ENCODE data around the gene KCND2.
"Not testable (repeated sequence)": the region's sequence is repeated elsewhere in the genome, so short reads cannot be mapped to it uniquely, and the experiment has no call there.

The KCND2 gene

GRCh38 chr7:120675076-120675475 is 402.1 kb downstream of the KCND2 start:
- no peaks in the 10 kb centered on the region for H3K4me1 ChIP-seq (ENCODE audit: insufficient read depth, low read length)
- H3K36me3 ChIP-seq (ENCODE audit: insufficient read depth, low read depth, low read length): no peaks in the 10 kb centered on the region

GRCh38 chr7:120677535-120677934 is 404.6 kb downstream of the KCND2 start:
- H3K4me1 ChIP-seq (ENCODE audit: insufficient read depth, low read length): no peaks in the 10 kb centered on the region
- H3K9ac ChIP-seq (ENCODE audit: low read depth, low read length): no peak overlapping the region
- H3K4me3 ChIP-seq (ENCODE audit: low read length): no peak overlapping the region
- no peaks in the 10 kb centered on the region for H3K27me3 ChIP-seq (ENCODE audit: insufficient read depth, low read length)
- no peak overlapping the region for H3K27ac ChIP-seq (ENCODE audit: low read length)
- H3K9me3 ChIP-seq (ENCODE audit: insufficient read depth, low read depth, low read length): no peaks in the 10 kb centered on the region
- H3K36me3 ChIP-seq (ENCODE audit: insufficient read depth, low read depth, low read length): no peaks in the 10 kb centered on the region

More at GRCh38 chr7:120675076-120675475, 402.1 kb downstream of the KCND2 start:
- no peaks in the 10 kb centered on the region for H3K9me3 ChIP-seq (ENCODE audit: insufficient read depth, low read depth, low read length)
- no peaks in the 10 kb centered on the region for H3K27me3 ChIP-seq (ENCODE audit: insufficient read depth, low read length)
- H3K9ac ChIP-seq (ENCODE audit: low read depth, low read length): no peak overlapping the region
- no peak overlapping the region for H3K4me3 ChIP-seq (ENCODE audit: low read length)
- H3K27ac ChIP-seq (ENCODE audit: low read length): no peak overlapping the region

DNA sequence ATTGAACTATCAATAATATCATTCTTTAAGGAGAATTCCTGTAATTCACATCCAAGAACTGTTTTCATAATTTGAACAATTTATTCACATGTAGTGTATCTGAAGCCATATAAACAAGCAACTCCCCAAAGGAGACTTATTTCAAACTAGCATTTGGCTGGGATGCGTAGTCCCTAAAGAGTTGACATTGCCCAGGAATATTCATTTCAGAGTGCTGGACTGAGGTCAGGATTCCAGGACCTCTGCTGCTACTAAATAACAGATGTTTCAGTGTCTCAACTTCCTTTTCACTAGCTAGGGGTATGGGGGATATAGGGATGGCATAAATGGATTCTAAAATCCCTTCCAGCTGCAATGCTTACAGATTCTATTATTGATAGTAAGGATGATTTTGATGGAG is 408.0 kb downstream of the KCND2 start:
- Histone ChIP-seq H3K9ac (ENCODE audit: low read depth, low read length) (no peak overlapping the region), H3K36me3 (ENCODE audit: insufficient read depth, low read depth, low read length) (no peaks in the 10 kb centered on the region), H3K27me3 (ENCODE audit: insufficient read depth, low read length) (no peaks in the 10 kb centered on the region), H3K4me1 (ENCODE audit: insufficient read depth, low read length) (peaks cover 10% of the 10 kb centered on the region), H3K9me3 (ENCODE audit: insufficient read depth, low read depth, low read length) (no peaks in the 10 kb centered on the region), H3K4me3 (ENCODE audit: low read length) (no peak overlapping the region), H3K27ac (ENCODE audit: low read length) (no peak overlapping the region)

- no peak overlapping the region for H3K27ac ChIP-seq (ENCODE audit: low read length)
- H3K9me3 ChIP-seq (ENCODE audit: insufficient read depth, low read depth, low read length): no peaks in the 10 kb centered on the region
- peaks cover 10% of the 10 kb centered on the region for H3K4me1 ChIP-seq (ENCODE audit: insufficient read depth, low read length)
- no peaks in the 10 kb centered on the region for H3K36me3 ChIP-seq (ENCODE audit: insufficient read depth, low read depth, low read length)
- no peak overlapping the region for H3K4me3 ChIP-seq (ENCODE audit: low read length)
- no peak overlapping the region for H3K9ac ChIP-seq (ENCODE audit: low read depth, low read length)
- no peaks in the 10 kb centered on the region for H3K27me3 ChIP-seq (ENCODE audit: insufficient read depth, low read length)
These were observed 411.5 kb downstream of the KCND2 start for GRCh38 chr7:120684463-120684862.

DNA sequence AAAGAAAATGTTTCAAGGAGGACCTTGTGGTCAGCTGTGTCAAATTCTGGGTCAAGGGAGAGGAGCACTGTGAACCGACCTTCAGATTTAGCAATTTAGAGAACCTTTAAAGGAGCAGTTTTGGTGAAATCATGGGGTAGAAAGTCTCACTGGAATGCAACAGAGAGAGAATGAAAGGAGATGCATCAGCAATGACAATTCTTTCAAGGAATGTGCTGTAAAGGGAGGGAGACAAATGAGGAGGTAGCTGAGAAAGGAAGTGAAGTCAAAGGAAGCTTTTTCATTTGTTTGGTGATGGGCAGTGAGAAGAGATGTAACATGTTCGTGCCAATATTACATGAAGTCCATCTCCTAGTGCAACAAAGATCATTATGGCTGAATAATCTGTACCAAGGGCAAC is 418.9 kb downstream of the KCND2 start:
- Histone ChIP-seq H3K27me3 (ENCODE audit: insufficient read depth, low read length) (no peaks in the 10 kb centered on the region), H3K9ac (ENCODE audit: low read depth, low read length) (no peak overlapping the region), H3K9me3 (ENCODE audit: insufficient read depth, low read depth, low read length) (no peaks in the 10 kb centered on the region; the same call in 1 of the 2 replicates)

DNA sequence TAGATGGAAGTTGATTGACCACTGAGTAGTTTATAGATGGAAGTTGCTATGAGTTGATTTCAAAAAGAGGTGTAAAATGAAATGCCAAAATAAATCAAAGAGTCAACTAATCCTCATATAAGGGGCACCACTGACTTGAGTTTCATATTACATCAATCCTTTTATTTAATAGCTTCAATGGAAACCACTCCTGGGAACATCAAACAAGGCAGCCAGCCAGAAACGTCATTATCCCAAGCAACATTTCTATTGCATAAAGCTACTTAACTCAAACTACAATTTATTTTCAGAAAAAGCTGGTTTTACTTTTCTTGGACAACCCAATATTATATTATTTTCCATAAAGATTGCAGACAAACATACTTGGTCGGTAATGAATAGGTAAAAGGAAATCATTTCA is 422.9 kb downstream of the KCND2 start:
- Histone ChIP-seq H3K4me1 (ENCODE audit: insufficient read depth, low read length) (no peaks in the 10 kb centered on the region; the same call in 1 of the 2 replicates), H3K27ac (ENCODE audit: low read length) (no peak overlapping the region), H3K9me3 (ENCODE audit: insufficient read depth, low read depth, low read length) (no peaks in the 10 kb centered on the region; the same call in 1 of the 2 replicates), H3K36me3 (ENCODE audit: insufficient read depth, low read depth, low read length) (no peaks in the 10 kb centered on the region), H3K9ac (ENCODE audit: low read depth, low read length) (no peak overlapping the region), H3K4me3 (ENCODE audit: low read length) (no peak overlapping the region), H3K27me3 (ENCODE audit: insufficient read depth, low read length) (no peaks in the 10 kb centered on the region)

More for the DNA sequence above, 418.9 kb downstream of the KCND2 start:
- no peaks in the 10 kb centered on the region for H3K36me3 ChIP-seq (ENCODE audit: insufficient read depth, low read depth, low read length)
- H3K4me1 ChIP-seq (ENCODE audit: insufficient read depth, low read length): no peaks in the 10 kb centered on the region; the same call in 1 of the 2 replicates
- H3K27ac ChIP-seq (ENCODE audit: low read length): no peak overlapping the region
- H3K4me3 ChIP-seq (ENCODE audit: low read length): no peak overlapping the region

DNA sequence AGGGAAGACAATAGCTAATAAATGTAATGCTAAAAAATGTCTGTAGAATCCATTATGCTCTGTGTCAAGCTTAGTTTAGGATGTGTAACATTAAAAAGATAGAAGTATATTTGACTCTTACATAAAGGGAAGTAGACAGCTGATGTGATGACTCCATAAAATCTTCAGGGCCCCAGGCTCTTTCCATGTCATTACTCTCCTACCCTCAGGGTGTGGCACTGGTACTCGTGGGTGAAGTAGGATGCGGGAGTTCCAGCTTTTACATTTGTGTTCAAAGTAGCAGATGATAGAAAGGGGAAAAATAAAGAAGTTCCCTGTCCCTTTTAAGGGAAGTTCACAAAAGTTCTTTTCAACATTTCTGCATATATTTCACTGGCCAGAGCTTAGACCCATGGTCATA is 427.8 kb downstream of the KCND2 start:
- no peaks in the 10 kb centered on the region for H3K36me3 ChIP-seq (ENCODE audit: insufficient read depth, low read depth, low read length)
- H3K4me1 ChIP-seq (ENCODE audit: insufficient read depth, low read length): no peaks in the 10 kb centered on the region
- H3K27me3 ChIP-seq (ENCODE audit: insufficient read depth, low read length): no peaks in the 10 kb centered on the region
- H3K9ac ChIP-seq (ENCODE audit: low read depth, low read length): no peak overlapping the region
- no peaks in the 10 kb centered on the region; the same call in 1 of the 2 replicates for H3K9me3 ChIP-seq (ENCODE audit: insufficient read depth, low read depth, low read length)
- H3K4me3 ChIP-seq (ENCODE audit: low read length): no peak overlapping the region
- H3K27ac ChIP-seq (ENCODE audit: low read length): no peak overlapping the region

GRCh38 chr7:120702408-120702807 is 429.4 kb downstream of the KCND2 start:
- not testable (repeated sequence) for H3K9me3 ChIP-seq (ENCODE audit: insufficient read depth, low read depth, low read length); H3K4me3 ChIP-seq (ENCODE audit: low read length); H3K9ac ChIP-seq (ENCODE audit: low read depth, low read length); H3K27ac ChIP-seq (ENCODE audit: low read length); H3K27me3 ChIP-seq (ENCODE audit: insufficient read depth, low read length); H3K4me1 ChIP-seq (ENCODE audit: insufficient read depth, low read length); H3K36me3 ChIP-seq (ENCODE audit: insufficient read depth, low read depth, low read length)

GRCh38 chr7:120703585-120704240 is 430.7 kb downstream of the KCND2 start:
- Histone ChIP-seq H3K9ac (ENCODE audit: low read depth, low read length) (no peak overlapping the region), H3K27me3 (ENCODE audit: insufficient read depth, low read length) (no peaks in the 10 kb centered on the region), H3K4me3 (ENCODE audit: low read length) (no peak overlapping the region), H3K36me3 (ENCODE audit: insufficient read depth, low read depth, low read length) (no peaks in the 10 kb centered on the region), H3K27ac (ENCODE audit: low read length) (no peak overlapping the region), H3K4me1 (ENCODE audit: insufficient read depth, low read length) (no peaks in the 10 kb centered on the region), H3K9me3 (ENCODE audit: insufficient read depth, low read depth, low read length) (no peaks in the 10 kb centered on the region)

DNA sequence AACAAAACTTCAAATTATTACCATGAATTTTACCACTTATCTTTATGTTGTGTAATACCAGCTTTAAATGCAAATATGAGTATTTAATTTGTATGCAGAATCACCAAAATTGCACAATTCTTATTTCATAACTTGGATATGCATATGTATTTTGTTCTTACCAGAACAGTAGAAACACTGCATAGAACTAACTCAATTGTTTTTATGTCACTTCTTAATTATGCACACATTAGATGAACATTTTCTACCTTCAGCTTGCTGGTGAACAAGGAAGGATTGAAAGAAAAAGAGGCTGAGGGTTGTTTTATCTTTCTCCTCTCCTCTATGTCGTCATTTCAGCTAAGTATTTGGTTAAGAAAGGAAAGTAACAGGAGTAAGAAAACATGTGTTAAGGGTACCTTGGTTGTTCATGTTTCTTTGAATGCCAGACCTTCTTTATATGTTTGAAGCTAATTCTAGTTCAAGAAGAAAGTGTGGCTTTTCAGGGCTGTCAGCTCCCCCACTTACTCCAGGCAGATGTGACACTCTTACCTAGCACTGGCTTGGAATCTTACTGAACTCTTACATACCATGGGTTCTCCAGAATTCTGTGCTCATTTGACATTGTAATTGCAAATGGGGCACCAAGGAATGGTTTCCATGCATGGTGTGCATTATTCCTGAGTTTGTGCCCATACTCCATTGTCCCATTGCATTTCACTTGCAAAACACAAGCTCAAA is 436.4 kb downstream of the KCND2 start:
- Histone ChIP-seq H3K27ac (ENCODE audit: low read length) (no peak overlapping the region), H3K4me3 (ENCODE audit: low read length) (no peak overlapping the region), H3K9ac (ENCODE audit: low read depth, low read length) (no peak overlapping the region), H3K9me3 (ENCODE audit: insufficient read depth, low read depth, low read length) (no peaks in the 10 kb centered on the region), H3K4me1 (ENCODE audit: insufficient read depth, low read length) (no peaks in the 10 kb centered on the region), H3K36me3 (ENCODE audit: insufficient read depth, low read depth, low read length) (no peaks in the 10 kb centered on the region), H3K27me3 (ENCODE audit: insufficient read depth, low read length) (no peaks in the 10 kb centered on the region)

GRCh38 chr7:120709972-120710320 is 437.0 kb downstream of the KCND2 start:
- no peaks in the 10 kb centered on the region for H3K9me3 ChIP-seq (ENCODE audit: insufficient read depth, low read depth, low read length)
- H3K27ac ChIP-seq (ENCODE audit: low read length): no peak overlapping the region
- no peak overlapping the region for H3K9ac ChIP-seq (ENCODE audit: low read depth, low read length)
- no peaks in the 10 kb centered on the region for H3K4me1 ChIP-seq (ENCODE audit: insufficient read depth, low read length)
- H3K27me3 ChIP-seq (ENCODE audit: insufficient read depth, low read length): no peaks in the 10 kb centered on the region
- H3K4me3 ChIP-seq (ENCODE audit: low read length): no peak overlapping the region
- no peaks in the 10 kb centered on the region for H3K36me3 ChIP-seq (ENCODE audit: insufficient read depth, low read depth, low read length)

DNA sequence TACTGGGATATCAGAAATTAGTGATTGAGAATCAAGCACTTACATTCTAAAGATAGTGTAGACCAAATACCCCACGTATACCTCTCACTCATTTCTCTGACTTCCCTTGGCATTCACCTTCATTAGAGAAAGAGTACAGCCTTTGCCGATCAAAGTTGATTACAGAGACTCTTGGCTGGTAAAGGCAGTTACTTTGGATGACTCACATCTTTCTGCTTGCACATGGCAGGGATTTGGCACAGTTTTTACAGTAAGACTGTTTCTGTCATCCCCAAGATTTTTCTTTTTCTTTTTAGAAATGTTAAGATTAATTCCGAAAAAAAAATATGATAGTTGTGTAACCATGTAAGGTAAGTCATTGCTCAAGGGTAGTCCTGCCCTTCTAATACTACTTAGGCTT is 442.0 kb downstream of the KCND2 start:
- Histone ChIP-seq H3K9me3 (ENCODE audit: insufficient read depth, low read depth, low read length) (no peaks in the 10 kb centered on the region), H3K27me3 (ENCODE audit: insufficient read depth, low read length) (no peaks in the 10 kb centered on the region), H3K9ac (ENCODE audit: low read depth, low read length) (no peak overlapping the region), H3K36me3 (ENCODE audit: insufficient read depth, low read depth, low read length) (no peaks in the 10 kb centered on the region), H3K27ac (ENCODE audit: low read length) (no peak overlapping the region), H3K4me1 (ENCODE audit: insufficient read depth, low read length) (no peaks in the 10 kb centered on the region), H3K4me3 (ENCODE audit: low read length) (no peak overlapping the region)
